IMR-90 (cell line): ENCODE results near the gene FOXO3. TPM values are rescaled to one million over a fixed set of nuclear protein-coding genes. Genes with fewer than 3 reads are reported as not detected.

Experiments used
- ATAC-seq: fragments of 200-7000 bp; cut with Tn5 transposase; 2 replicates; pipeline ENCODE4 v1.9.1; 2020; ENCODE audit warnings: low read depth, mild to moderate bottlenecking, moderate library complexity
- BruUV-seq: library from RNA; stranded (reverse); fragments of 400-500 nt; replicated peaks from 2 replicates; lab custom pipeline; 2021; lab: Mats Ljungman, UMichigan
- CTCF ChIA-PET: fragments of 300-600 bp; formaldehyde crosslinking; extraction: SDS; loops from one replicate; lab custom pipeline; 2021; ENCODE audit warnings: antibody characterized with exemption; lab: Yijun Ruan, JAX
- POLR2A ChIA-PET: fragments of 300-600 bp; sonication (Branson Sonifier 250); formaldehyde crosslinking; loops from one replicate; lab custom pipeline; 2022; ENCODE audit warnings: antibody characterized with exemption; ENCODE audit not compliant: unreplicated experiment; lab: Charles Lee
- DNase-seq: peaks from one replicate; pipeline ENCODE4 v3.0.0; 2013
- H2AFZ ChIP-seq: replicated peaks from 2 replicates; pipeline ENCODE3; 2013; ENCODE audit warnings: low read length, mild to moderate bottlenecking; ENCODE audit not compliant: poor library complexity
- H2AK5ac ChIP-seq: 2 replicates; pipeline ENCODE4 v1.6.1; 2013; ENCODE audit warnings: low read depth, low read length, inconsistent platforms
- H2AK9ac ChIP-seq: replicated peaks from 2 replicates; pipeline ENCODE3; 2013; ENCODE audit warnings: mild to moderate bottlenecking, low read depth, low read length, moderate library complexity; ENCODE audit not compliant: poor library complexity
- H2BK120ac ChIP-seq: 2 replicates; pipeline ENCODE4 v1.6.1; 2013; ENCODE audit warnings: low read depth, low read length, inconsistent platforms
- H2BK15ac ChIP-seq: 3 replicates; pipeline ENCODE4 v1.6.1; 2013; ENCODE audit warnings: low read depth, low read length, inconsistent platforms
- H2BK20ac ChIP-seq: 2 replicates; pipeline ENCODE4 v1.6.1; 2013; ENCODE audit warnings: low read depth, mild to moderate bottlenecking, inconsistent platforms, low read length, moderate library complexity
- H2BK5ac ChIP-seq: 2 replicates; pipeline ENCODE4 v1.6.1; 2013; ENCODE audit warnings: mild to moderate bottlenecking, low read depth, low read length, inconsistent platforms; ENCODE audit not compliant: poor library complexity, severe bottlenecking
- H3K14ac ChIP-seq: replicated peaks from 2 replicates; pipeline ENCODE4 v1.6.1; 2013; ENCODE audit warnings: low read depth, low read length, inconsistent platforms
- H3K18ac ChIP-seq: 2 replicates; pipeline ENCODE4 v1.6.1; 2013; ENCODE audit warnings: low read depth, low read length, control low read depth
- H3K23ac ChIP-seq: 2 replicates; pipeline ENCODE4 v1.6.1; 2013; ENCODE audit warnings: low read depth, low read length, inconsistent platforms
- H3K27ac ChIP-seq: 2 replicates; pipeline ENCODE4 v1.5.1; 2013; ENCODE audit warnings: mild to moderate bottlenecking, control low read depth, low read length; ENCODE audit not compliant: insufficient read depth
- H3K27me3 ChIP-seq: 2 replicates; pipeline ENCODE4 v1.6.1; 2013; ENCODE audit warnings: low read length; ENCODE audit not compliant: control insufficient read depth, insufficient read depth
- H3K36me3 ChIP-seq: 2 replicates; pipeline ENCODE4 v1.6.1; 2013; ENCODE audit warnings: low read length, mixed read lengths; ENCODE audit not compliant: control insufficient read depth, insufficient read depth
- H3K4ac ChIP-seq: 2 replicates; pipeline ENCODE4 v1.6.1; 2013; ENCODE audit warnings: low read depth, low read length, inconsistent platforms
- H3K4me1 ChIP-seq: 2 replicates; pipeline ENCODE4 v1.6.1; 2013; ENCODE audit warnings: low read length, mixed read lengths; ENCODE audit not compliant: control insufficient read depth, insufficient read depth
- H3K4me2 ChIP-seq: 2 replicates; pipeline ENCODE4 v1.6.1; 2013; ENCODE audit warnings: low read depth, mild to moderate bottlenecking, control low read depth, low read length, moderate library complexity
- H3K4me3 ChIP-seq: 2 replicates; pipeline ENCODE4 v1.5.1; 2013; ENCODE audit warnings: low read depth, mild to moderate bottlenecking, control low read depth, low read length, moderate library complexity; ENCODE audit not compliant: insufficient read depth
- H3K56ac ChIP-seq: 2 replicates; pipeline ENCODE4 v1.6.1; 2013; ENCODE audit warnings: low read length, inconsistent platforms; ENCODE audit not compliant: insufficient read depth; ENCODE audit errors: extremely low read depth
- H3K79me1 ChIP-seq, 2 experiments: 2 replicates each; pipeline ENCODE4 v1.6.1; 2013; ENCODE audit warnings: low read length in 2 of 2, inconsistent platforms in 1 of 2, low read depth in 1 of 2
- H3K9ac ChIP-seq: 2 replicates; pipeline ENCODE4 v1.6.1; 2013; ENCODE audit warnings: low read depth, low read length, control low read depth
- H3K9me1 ChIP-seq: 2 replicates; pipeline ENCODE4 v1.6.1; 2013; ENCODE audit warnings: low read length, inconsistent platforms; ENCODE audit not compliant: insufficient read depth
- H3K9me3 ChIP-seq: 2 replicates; pipeline ENCODE4 v1.6.1; 2013; ENCODE audit warnings: low read length; ENCODE audit not compliant: control insufficient read depth, insufficient read depth
- H4K20me1 ChIP-seq: 2 replicates; pipeline ENCODE4 v1.6.1; 2013; ENCODE audit warnings: low read length, inconsistent platforms; ENCODE audit not compliant: insufficient read depth
- H4K5ac ChIP-seq: 2 replicates; pipeline ENCODE4 v1.6.1; 2013; ENCODE audit warnings: mild to moderate bottlenecking, low read depth, low read length, control low read depth
- H4K8ac ChIP-seq, 2 experiments: 2 replicates each; pipeline ENCODE4 v1.6.1; 2013; ENCODE audit warnings: low read depth in 2 of 2, low read length in 2 of 2, control low read depth in 1 of 2, inconsistent platforms in 1 of 2
- H4K91ac ChIP-seq: 2 replicates; pipeline ENCODE4 v1.6.1; 2013; ENCODE audit warnings: low read depth, low read length, inconsistent platforms; ENCODE audit not compliant: insufficient read depth
- BHLHE40 ChIP-seq: fragments of 150-350 bp; IDR thresholded peaks from 2 replicates; pipeline ENCODE4 v1.6.1; 2016; ENCODE audit warnings: mild to moderate bottlenecking, low read depth, low read length
- CEBPB ChIP-seq: IDR thresholded peaks from 2 replicates; pipeline ENCODE4 v1.6.1; 2012; ENCODE audit warnings: low read depth, low read length, improper control_type of control experiment
- CTCF ChIP-seq: conservative IDR thresholded peaks from 2 replicates; pipeline ENCODE4 v1.5.1; 2012; ENCODE audit warnings: mild to moderate bottlenecking, low read depth, low read length, improper control_type of control experiment
- ELK1 ChIP-seq: fragments of 150-350 bp; IDR thresholded peaks from 2 replicates; pipeline ENCODE4 v1.6.1; 2016; ENCODE audit warnings: low read depth, mild to moderate bottlenecking, low read length, moderate library complexity, borderline replicate concordance
- FOS ChIP-seq: fragments of 150-350 bp; IDR thresholded peaks from 2 replicates; pipeline ENCODE4 v1.6.1; 2016; ENCODE audit warnings: low read depth, low read length
- MAFK ChIP-seq: IDR thresholded peaks from 2 replicates; pipeline ENCODE4 v1.6.1; 2012; ENCODE audit warnings: low read depth, low read length, improper control_type of control experiment
- MAZ ChIP-seq: IDR thresholded peaks from 2 replicates; pipeline ENCODE4 v1.6.1; 2012; ENCODE audit warnings: low read depth, mild to moderate bottlenecking, low read length, improper control_type of control experiment, moderate library complexity, borderline replicate concordance
- MXI1 ChIP-seq: IDR thresholded peaks from 2 replicates; pipeline ENCODE4 v1.6.1; 2012; ENCODE audit warnings: low read depth, mild to moderate bottlenecking, low read length, moderate library complexity, borderline replicate concordance
- NFE2L2 ChIP-seq: fragments of 150-350 bp; IDR thresholded peaks from 2 replicates; pipeline ENCODE4 v1.6.1; 2016; ENCODE audit warnings: low read depth, mild to moderate bottlenecking, low read length
- POLR2A ChIP-seq: IDR thresholded peaks from 2 replicates; pipeline ENCODE4 v1.6.1; 2012; ENCODE audit warnings: mild to moderate bottlenecking, low read depth, low read length
- RAD21 ChIP-seq: IDR thresholded peaks from 2 replicates; pipeline ENCODE4 v1.6.1; 2012; ENCODE audit warnings: low read length, improper control_type of control experiment
- RFX5 ChIP-seq: IDR thresholded peaks from 2 replicates; pipeline ENCODE4 v1.8.0; 2012; ENCODE audit warnings: low read depth, mild to moderate bottlenecking, low read length, moderate library complexity
- SMC3 ChIP-seq: fragments of 150-350 bp; IDR thresholded peaks from 2 replicates; pipeline ENCODE4 v1.6.1; 2016; ENCODE audit warnings: low read depth, mild to moderate bottlenecking, antibody characterized with exemption, low read length, moderate library complexity
- USF2 ChIP-seq: fragments of 150-350 bp; IDR thresholded peaks from 2 replicates; pipeline ENCODE4 v1.6.1; 2017; ENCODE audit warnings: mild to moderate bottlenecking, antibody characterized with exemption, low read length, low read depth
- WGBS, 2 experiments: methylation state at CpG; one replicate each; pipeline versions ENCODE4 v1.1.5 to v1.1.7; 2013; ENCODE audit warnings: missing lambda C conversion rate in 2 of 2; ENCODE audit not compliant: insufficient read length in 1 of 2; ENCODE audit errors: extremely low coverage in 2 of 2; 5-methylcytosine and 5-hydroxymethylcytosine counted together
- dilution Hi-C: fragments of 300-500 bp; cut with HindIII; formaldehyde crosslinking; loops from one replicate; pipeline ENCODE4 v1.14.3; 2018; ENCODE audit warnings: low sequenced_read_pairs; ENCODE audit not compliant: unreplicated experiment
- in situ Hi-C: fragments of 300-500 bp; cut with MboI; formaldehyde crosslinking; loops from 3 replicates; pipeline ENCODE4 v1.14.3; 2019; ENCODE audit warnings: low sequenced_read_pairs, inconsistent platforms, mixed read lengths
- intact Hi-C: fragments of 100-400 bp; cut with micrococcal nuclease; formaldehyde crosslinking; loops from 2 replicates; pipeline ENCODE4 v1.10.0; 2022
- polyA plus RNA-seq, 3 experiments: library from polyadenylated mRNA; depleted of rRNA; stranded (reverse); fragments of >200 nt; gene quantifications; 2 replicates each; pipeline ENCODE4 v1.2.3, GENCODE V29; 2012; ENCODE audit warnings: low replicate concordance in 1 of 3
- total RNA-seq: library from RNA; depleted of rRNA; stranded (reverse); fragments of >200 nt; gene quantifications from 2 replicates; pipeline ENCODE4 v1.2.3, GENCODE V29; 2012

Gene FOXO3
- total and polyA plus RNA-seq, 2 of the 4 experiments (the other 2 are of a cell fraction): 17.5 to 38.7 TPM

GRCh38 chr6:108578595-108579327, 18.0 kb downstream of the FOXO3 start:
- no TSS peak for BruUV-seq
- Histone ChIP-seq H3K14ac (peak overlapping the region; percentile 61), H2BK5ac (peak overlapping the region; percentile 39), H3K23ac (peak overlapping the region; percentile 61), H3K27ac (peak overlapping the region; percentile 45; the same call in 1 of the 2 replicates), H3K9me1 (peaks cover 36% of the 10 kb centered on the region), H2AFZ (no peak overlapping the region), H3K18ac (peak overlapping the region; percentile 44), H4K5ac (no peak overlapping the region), H2BK20ac (peak overlapping the region; percentile 28), H3K4ac (peak overlapping the region; percentile 65), H3K4me3 (no peak overlapping the region), H2BK120ac (peak overlapping the region; percentile 26), H3K79me1 (peaks cover 22 to 84% of the 10 kb centered on the region in 2 experiments), H2BK15ac (no peak overlapping the region), H4K8ac (no peak overlapping the region), H3K4me1 (peaks cover 33% of the 10 kb centered on the region), H4K20me1 (peaks cover 89% of the 10 kb centered on the region), H2AK5ac (peak overlapping the region; percentile 25; the same call in 1 of the 2 replicates), H4K91ac (0 out of 2 replicates have a peak overlapping the region, but pooled peaks have one; percentile 10), H3K9me3 (no peaks in the 10 kb centered on the region), H3K9ac (no peak overlapping the region), H3K36me3 (peaks cover 2% of the 10 kb centered on the region; the same call in 1 of the 2 replicates), H3K27me3 (no peaks in the 10 kb centered on the region), H3K4me2 (peak overlapping the region; percentile 73), H2AK9ac (no peak overlapping the region), H3K56ac (no peak overlapping the region)
- intact Hi-C loops (loop anchor here (5.0 kb wide), 1 partner anchor 204 kb away; no protein-coding TSS in a partner anchor), dilution Hi-C loops (no loop called here), in situ Hi-C loops (no loop called here)
- ChIA-PET POLR2A (no interaction called here), CTCF (no interaction called here)
- 29% methylated on average over 4 of the region's 9 CpGs; no CpG with 5 or more reads in 1 of the 2 experiments for WGBS, 2 experiments
- TF ChIP-seq RFX5: no peak
- TF ChIP-seq CEBPB: peak; percentile 20; the same call in 1 of the 2 replicates
- no peak for TF ChIP-seq POLR2A
- TF ChIP-seq MAZ: no peak
- peak; percentile 87 for TF ChIP-seq BHLHE40
- no peak for TF ChIP-seq MAFK
- no peak for TF ChIP-seq ELK1
- TF ChIP-seq RAD21: 0 out of 2 replicates have a peak, but pooled peaks have one; percentile 7
- TF ChIP-seq FOS: peak; percentile 73
- TF ChIP-seq NFE2L2: peak; percentile 28; the same call in 1 of the 2 replicates
- no peak for TF ChIP-seq USF2
- TF ChIP-seq MXI1: 0 out of 2 replicates have a peak, but pooled peaks have one; percentile 55
- no peak for TF ChIP-seq SMC3
- no peak for TF ChIP-seq CTCF
- peak; percentile 70 for ATAC-seq
- DNase-seq: peak; percentile 81
